GM15510 (cell line): ENCODE measurements around the gene CALY.

Source experiments
- POLR2A ChIP-seq: IDR thresholded peaks from 3 replicates; pipeline ENCODE4 v1.6.1; 2011; ENCODE audit warnings: borderline replicate concordance; ENCODE audit not compliant: insufficient read length; ENCODE audit errors: extremely low read depth

Gene CALY

DNA sequence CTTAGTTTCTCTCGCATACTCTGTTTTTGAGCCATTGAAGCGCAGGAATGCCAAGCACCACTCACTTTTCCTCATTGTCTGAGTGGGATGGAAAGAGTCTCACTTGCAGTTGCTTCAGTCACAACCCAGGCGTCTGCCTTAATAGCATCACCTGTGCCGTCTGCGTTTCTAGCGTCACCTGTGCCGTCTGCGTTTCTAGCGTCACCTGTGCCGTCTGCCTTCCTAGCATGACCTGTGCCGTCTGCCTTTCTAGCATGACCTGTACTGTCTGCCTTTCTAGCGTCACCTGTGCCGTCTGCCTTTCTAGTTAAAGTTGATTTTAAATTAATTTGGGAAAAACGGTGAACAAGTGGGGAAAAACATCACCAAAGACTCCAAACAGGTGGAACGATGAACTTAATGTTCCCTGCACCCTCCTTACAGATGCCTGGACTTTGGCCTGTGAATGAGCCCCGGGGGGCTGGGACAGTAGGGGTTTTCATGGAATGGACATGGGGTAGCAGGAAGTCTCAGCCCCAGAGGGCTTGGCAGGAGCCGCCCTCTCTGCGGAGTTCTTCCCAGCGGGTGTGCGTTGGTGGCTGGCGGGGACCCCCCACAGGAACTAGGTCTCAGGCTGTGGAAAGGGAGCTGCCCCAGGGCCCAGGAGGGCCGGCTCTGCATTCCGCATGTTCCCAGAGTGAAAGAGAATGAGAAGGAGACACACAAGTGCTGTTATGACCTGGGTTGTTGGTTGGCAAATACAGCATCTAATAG is 24.5 kb downstream of the CALY start:
- no peak for TF ChIP-seq POLR2A

DNA sequence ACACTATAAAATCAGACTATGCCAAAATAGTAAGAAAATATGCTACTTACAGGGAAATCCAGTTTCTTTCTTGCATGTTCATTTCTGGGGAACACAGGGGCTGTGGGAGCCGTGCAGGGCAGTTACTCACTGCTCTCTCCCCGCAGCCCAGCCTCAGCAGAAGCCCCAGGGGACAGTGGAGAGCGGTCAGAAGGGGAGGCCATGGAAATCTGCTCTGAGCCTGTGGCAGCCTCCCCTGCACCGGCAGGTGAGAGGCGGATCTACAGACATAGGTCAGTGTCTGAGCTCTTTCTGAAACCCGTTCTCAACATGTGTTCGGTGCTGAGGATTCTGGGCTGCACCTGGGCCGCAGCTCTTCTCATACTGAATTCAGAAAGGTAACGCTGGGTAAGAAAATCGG is 25.1 kb downstream of the CALY start:
- TF ChIP-seq POLR2A: no peak

DNA sequence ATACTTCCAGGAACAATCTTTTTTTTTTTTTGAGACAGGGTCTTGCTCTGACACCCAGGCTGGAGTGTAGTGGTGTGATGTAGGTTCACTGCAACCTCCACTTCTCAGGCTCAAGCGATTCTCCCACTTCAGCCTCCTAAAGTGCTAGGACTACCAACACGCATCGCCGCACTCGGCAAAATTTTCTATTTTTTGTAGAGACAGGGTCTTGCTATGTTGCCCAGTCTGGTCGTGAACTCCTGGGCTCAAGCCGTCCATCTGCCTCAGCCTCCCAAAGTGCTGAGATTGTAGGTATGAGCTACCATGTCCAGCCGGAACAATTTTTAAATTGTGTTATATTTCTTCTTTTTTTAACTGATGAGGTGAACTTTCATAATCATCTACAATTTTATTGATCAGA is 25.9 kb downstream of the CALY start:
- no peak for TF ChIP-seq POLR2A

DNA sequence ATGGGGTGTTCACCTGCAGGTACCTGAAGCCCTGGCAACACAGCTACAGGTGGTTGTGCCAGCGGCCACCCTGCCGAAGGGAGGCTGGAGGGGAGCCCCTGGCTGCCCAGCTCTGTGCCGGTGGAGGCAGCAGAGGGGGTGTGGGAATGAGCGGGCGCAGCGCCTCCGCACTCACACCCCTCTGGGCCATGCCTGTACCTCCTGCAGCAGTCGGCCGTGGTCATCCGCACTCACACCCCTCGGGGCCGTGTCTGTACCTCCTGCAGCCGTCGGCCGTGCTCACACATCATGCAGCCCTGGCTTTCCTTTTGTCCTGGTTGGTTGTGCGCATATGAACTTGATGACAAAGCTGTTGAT is 26.3 kb downstream of the CALY start:
- no peak for TF ChIP-seq POLR2A

- no peak for TF ChIP-seq POLR2A
These were observed 26.8 kb downstream of the CALY start for GRCh38 chr10:133309720-133310398.

DNA sequence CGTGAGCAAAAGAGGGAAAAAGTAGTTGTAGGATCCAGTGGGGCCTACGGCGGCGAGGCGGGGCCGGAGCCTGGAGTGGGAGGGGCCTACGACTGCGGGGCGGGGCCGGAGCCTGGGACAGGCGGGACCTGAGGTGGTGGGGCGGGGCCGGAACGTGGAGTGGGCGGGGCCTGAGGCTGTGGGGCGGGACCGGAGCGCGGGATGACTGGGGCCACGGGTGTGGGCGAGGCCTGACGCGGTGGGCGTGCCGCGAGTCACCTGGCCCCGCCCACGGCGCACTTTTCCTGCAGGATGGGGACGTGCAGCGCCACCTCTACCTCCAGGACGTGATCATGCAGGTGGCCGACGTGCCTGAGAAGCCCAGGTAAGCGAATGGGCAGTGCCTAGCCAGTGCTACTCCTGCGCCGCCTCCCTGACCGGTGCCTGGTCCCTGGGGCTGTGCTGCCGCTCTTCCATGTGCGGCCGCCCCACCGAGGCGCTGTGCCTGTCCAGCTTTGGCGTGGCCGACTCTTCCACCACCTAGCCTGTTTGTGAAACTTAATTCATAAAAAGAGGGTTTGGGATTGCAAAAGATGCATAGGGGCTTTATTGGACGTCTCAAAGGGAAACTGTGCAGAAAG is 27.5 kb downstream of the CALY start:
- no peak for TF ChIP-seq POLR2A

- TF ChIP-seq POLR2A: peak; percentile 78
These were observed 28.1 kb downstream of the CALY start, which contains the start of the genes TUBGCP2 and ZNF511 for GRCh38 chr10:133308421-133309099. Gene TUBGCP2 (minus strand): TSS chr10:133308872. CDS start chr10:133302941, 5,931 bp downstream. Gene ZNF511 (plus strand): TSS chr10:133308914. CDS start chr10:133308944, 30 bp downstream.

DNA sequence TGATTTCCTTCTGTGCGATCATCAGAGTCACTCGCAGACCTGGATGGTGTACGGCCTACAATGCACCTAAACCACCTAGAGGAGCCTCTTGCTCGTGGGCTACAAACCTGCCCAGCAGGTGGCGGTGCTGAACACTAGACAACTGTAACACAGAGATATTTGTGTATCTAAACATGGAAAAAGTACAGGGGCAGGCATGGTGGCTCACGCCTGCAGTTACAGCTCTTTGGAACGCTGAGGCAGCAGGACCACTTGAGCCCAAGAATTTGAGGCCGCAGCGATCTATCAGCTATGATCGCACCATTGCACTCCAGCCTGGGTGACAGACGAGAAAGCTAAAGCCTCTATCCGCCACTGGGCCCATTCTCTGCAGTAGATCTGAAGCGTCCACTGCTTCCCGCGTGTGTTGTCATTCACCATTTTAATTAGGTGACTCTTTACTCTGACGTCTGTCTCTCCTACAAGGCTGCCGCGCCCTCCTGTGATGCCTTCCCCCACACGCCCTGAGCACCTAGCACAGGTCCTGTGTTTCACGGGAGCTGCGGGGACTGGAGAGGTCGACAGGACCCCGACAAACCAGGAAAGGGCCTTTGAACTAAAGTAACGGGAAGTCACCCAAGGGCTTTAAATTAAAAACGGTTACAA is 28.8 kb downstream of the CALY start:
- no peak for TF ChIP-seq POLR2A

- no peak for TF ChIP-seq POLR2A
These were observed 29.7 kb downstream of the CALY start for GRCh38 chr10:133306941-133307379.

DNA sequence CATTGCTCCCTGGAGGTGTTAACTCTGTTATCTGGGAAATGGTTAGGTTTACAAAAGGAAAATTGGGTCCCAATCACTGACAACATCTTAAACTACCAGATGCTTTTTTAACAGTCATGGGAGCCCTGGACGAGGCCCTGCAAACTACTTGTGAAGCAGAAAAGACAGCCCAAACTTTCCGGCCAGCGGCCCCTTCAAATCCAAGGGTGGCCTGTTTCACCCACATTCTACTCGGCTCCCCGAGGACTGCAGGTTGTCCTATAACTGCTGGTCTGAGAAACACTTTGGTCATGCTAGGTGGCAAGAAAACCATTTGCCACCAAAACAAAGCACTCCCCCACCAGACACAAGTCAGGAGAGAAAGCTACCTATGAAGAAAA is 30.6 kb downstream of the CALY start:
- TF ChIP-seq POLR2A: no peak

- TF ChIP-seq POLR2A: no peak
These were observed 33.5 kb downstream of the CALY start for GRCh38 chr10:133303206-133303605.

DNA sequence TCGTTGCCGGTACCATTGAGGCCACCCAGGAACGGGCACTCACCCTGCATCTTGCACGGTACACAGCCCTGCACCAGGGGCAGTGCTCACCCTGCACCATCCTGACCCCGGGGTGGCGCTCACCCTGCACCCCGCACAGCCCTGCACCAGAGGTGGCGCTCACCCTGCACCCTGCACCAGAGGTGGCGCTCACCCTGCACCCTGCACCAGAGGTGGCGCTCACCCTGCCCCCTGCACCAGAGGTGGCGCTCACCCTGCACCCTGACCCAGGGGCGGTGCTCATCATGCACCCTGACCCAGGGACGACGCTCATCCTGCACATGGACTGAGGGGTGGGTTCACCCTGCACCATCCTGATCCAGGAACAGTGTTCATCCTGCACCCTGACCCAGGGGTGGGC is 34.5 kb downstream of the CALY start:
- TF ChIP-seq POLR2A: no peak

GRCh38 chr10:133299738-133300137 is 37.0 kb downstream of the CALY start:
- TF ChIP-seq POLR2A: no peak

- no peak for TF ChIP-seq POLR2A
These were observed 37.5 kb downstream of the CALY start for GRCh38 chr10:133299224-133299623.
